HCT116 (cell line): ENCODE measurements around the gene FBN1. TPM values are rescaled to one million over a fixed set of nuclear protein-coding genes. Genes with fewer than 3 reads are reported as not detected.

Experiments
- ATAC-seq: fragments of 200-7000 bp; cut with Tn5 transposase; 2 replicates; pipeline ENCODE4 v1.9.1; 2020; ENCODE audit warnings: mild to moderate bottlenecking, moderate library complexity
- BruUV-seq: library from RNA; stranded (reverse); fragments of 400-500 nt; replicated peaks from 2 replicates; lab custom pipeline; 2021; lab: Mats Ljungman, UMichigan
- CTCF ChIA-PET: fragments of 300-600 bp; sonication (Branson Sonifier 250); formaldehyde crosslinking; loops from one replicate; lab custom pipeline; 2021; ENCODE audit warnings: antibody characterized with exemption; lab: Charles Lee
- POLR2A ChIA-PET: fragments of 300-600, 350-600 bp; sonication (Branson Sonifier 250); formaldehyde crosslinking; loops from one replicate; lab custom pipeline; 2021; ENCODE audit warnings: antibody characterized with exemption; lab: Charles Lee
- RAD21 ChIA-PET, 2 experiments: fragments of 300-600 bp; sonication (Branson Sonifier 250); formaldehyde crosslinking; loops; one replicate each; lab custom pipeline; 2023; ENCODE audit warnings: low total read pairs in 2 of 2; ENCODE audit not compliant: uncharacterized antibody in 2 of 2, unreplicated experiment in 2 of 2, low non-redundant PET in 1 of 2; lab: Charles Lee
- DNase-seq: peaks from one replicate; pipeline ENCODE4 v3.0.0-alpha.2; 2010; ENCODE audit warnings: low read depth, low spot score
- H2AFZ ChIP-seq: fragments of 200-600 bp; shearing (Covaris generic), sonication (generic); 2 replicates; pipeline ENCODE4 v1.6.1; 2017; ENCODE audit warnings: low read depth, mixed run types, mixed read lengths, antibody characterized with exemption, low read length; ENCODE audit not compliant: poor library complexity, severe bottlenecking
- H3K27ac ChIP-seq: 2 replicates; pipeline ENCODE4 v1.5.1; 2012; ENCODE audit warnings: low read depth, low read length
- H3K27me3 ChIP-seq: fragments of 200-600 bp; sonication (generic); 2 replicates; pipeline ENCODE4 v1.6.1; 2016; ENCODE audit warnings: mixed run types, low read length, mixed read lengths; ENCODE audit not compliant: insufficient read depth
- H3K36me3 ChIP-seq, 2 experiments: fragments of 200-500 bp in 1 of 2; fragments of 200-600 bp in 1 of 2; sonication (Bioruptor generic) in 1 of 2; sonication (generic) in 1 of 2; 2 replicates each; pipeline versions ENCODE4 v1.5.1 to v1.6.1; 2014 to 2016; ENCODE audit warnings: low read length in 2 of 2, inconsistent platforms in 1 of 2, mixed read lengths in 1 of 2, mixed run types in 1 of 2; ENCODE audit not compliant: insufficient read depth in 2 of 2, control insufficient read depth in 1 of 2
- H3K4me1 ChIP-seq, 2 experiments: fragments of 200-600 bp in 1 of 2; sonication (generic) in 1 of 2; 2 replicates each; pipeline versions ENCODE4 v1.5.1 to v1.6.1; 2012 to 2017; ENCODE audit warnings: low read length in 2 of 2, inconsistent platforms in 1 of 2, mild to moderate bottlenecking in 1 of 2, mixed read lengths in 1 of 2, mixed run types in 1 of 2, moderate library complexity in 1 of 2; ENCODE audit not compliant: insufficient read depth in 2 of 2, control insufficient read depth in 1 of 2
- H3K4me2 ChIP-seq: fragments of 200-600 bp; sonication (generic); 2 replicates; pipeline ENCODE4 v1.6.1; 2017; ENCODE audit warnings: mixed run types, low read length, mixed read lengths
- H3K4me3 ChIP-seq, 2 experiments: fragments of 200-600 bp in 1 of 2; sonication (generic) in 1 of 2; replicated peaks in 1 of 2; 2 replicates each; pipeline ENCODE4 v1.5.1; 2011 to 2016; ENCODE audit warnings: low read length in 2 of 2, control low read depth in 1 of 2, low read depth in 1 of 2, mild to moderate bottlenecking in 1 of 2, mixed read lengths in 1 of 2, mixed run types in 1 of 2
- H3K79me2 ChIP-seq: fragments of 200-600 bp; sonication (generic); 2 replicates; pipeline ENCODE4 v1.6.1; 2017; ENCODE audit warnings: mild to moderate bottlenecking, mixed run types, low read length, moderate library complexity, mixed read lengths; ENCODE audit not compliant: insufficient read depth
- H3K9ac ChIP-seq: fragments of 200-600 bp; sonication (generic); 2 replicates; pipeline ENCODE4 v1.6.1; 2016; ENCODE audit warnings: low read length, mixed read lengths
- H3K9me2 ChIP-seq: fragments of 200-600 bp; sonication (generic), shearing (Covaris generic); 2 replicates; pipeline ENCODE4 v1.6.1; 2017; ENCODE audit warnings: mixed run types, mild to moderate bottlenecking, moderate library complexity; ENCODE audit not compliant: insufficient read depth
- H3K9me3 ChIP-seq, 2 experiments: fragments of 200-500 bp in 1 of 2; fragments of 200-600 bp in 1 of 2; sonication (Bioruptor generic) in 1 of 2; sonication (generic) in 1 of 2; 2 replicates each; pipeline ENCODE4 v1.6.1; 2014 to 2017; ENCODE audit warnings: low read length in 2 of 2, mixed read lengths in 2 of 2, inconsistent platforms in 1 of 2, low read depth in 1 of 2, mild to moderate bottlenecking in 1 of 2, mixed run types in 1 of 2, moderate library complexity in 1 of 2; ENCODE audit not compliant: control insufficient read depth in 1 of 2, insufficient read depth in 1 of 2
- H4K20me1 ChIP-seq: fragments of 200-600 bp; sonication (generic), shearing (Covaris generic); 2 replicates; pipeline ENCODE4 v1.6.1; 2017; ENCODE audit warnings: mixed run types, mild to moderate bottlenecking, moderate library complexity; ENCODE audit not compliant: insufficient read depth
- CBX3 ChIP-seq: IDR thresholded peaks from 2 replicates; pipeline ENCODE4 v1.6.1; 2012; ENCODE audit warnings: low read depth
- CEBPB ChIP-seq: IDR thresholded peaks from 2 replicates; pipeline ENCODE4 v1.6.1; 2012; ENCODE audit warnings: low read depth
- EGR1 ChIP-seq: IDR thresholded peaks from 2 replicates; pipeline ENCODE4 v1.6.1; 2012; ENCODE audit warnings: low read depth
- EZH2 ChIP-seq: fragments of 200-600 bp; sonication (generic); IDR thresholded peaks from 2 replicates; pipeline ENCODE4 v1.6.1; 2017; ENCODE audit warnings: antibody characterized with exemption, mixed run types
- JUND ChIP-seq: IDR thresholded peaks from 2 replicates; pipeline ENCODE4 v1.6.1; 2012
- POLR2A ChIP-seq: IDR thresholded peaks from 2 replicates; pipeline ENCODE4 v1.7.0; 2011; ENCODE audit warnings: borderline replicate concordance; ENCODE audit not compliant: insufficient read depth, insufficient read length; ENCODE audit errors: extremely low read depth
- POLR2AphosphoS5 ChIP-seq: IDR thresholded peaks from 2 replicates; pipeline ENCODE4 v1.6.1; 2011; ENCODE audit warnings: mild to moderate bottlenecking, low read depth, low read length, moderate library complexity
- REST ChIP-seq: IDR thresholded peaks from 2 replicates; pipeline ENCODE4 v1.6.1; 2012; ENCODE audit warnings: low read depth
- SIN3A ChIP-seq: IDR thresholded peaks from 2 replicates; pipeline ENCODE4 v1.6.1; 2012; ENCODE audit warnings: low read depth
- YY1 ChIP-seq: IDR thresholded peaks from 2 replicates; pipeline ENCODE4 v1.6.1; 2011; ENCODE audit warnings: low read length, low read depth, moderate library complexity, mild to moderate bottlenecking; ENCODE audit not compliant: insufficient replicate concordance; ENCODE audit errors: extremely low read depth
- ZFX ChIP-seq: fragments of 450-650 bp; IDR thresholded peaks from 2 replicates; pipeline ENCODE4 v1.6.1; 2017
- ZNF274 ChIP-seq: fragments of 200-500 bp; sonication (Bioruptor generic); IDR thresholded peaks from 2 replicates; pipeline ENCODE4 v1.6.1; 2014; ENCODE audit warnings: mild to moderate bottlenecking, low read depth, low read length, inconsistent platforms
- intact Hi-C: fragments of 100-400 bp; cut with micrococcal nuclease; formaldehyde crosslinking; loops from 2 replicates; pipeline ENCODE4 v1.10.0; 2022
- total RNA-seq: library from RNA; stranded (reverse); gene quantifications from one replicate; pipeline ENCODE4 v1.2.1, GENCODE V29; 2021; ENCODE audit not compliant: unreplicated experiment
- TF ChIP-seq, protein P1 (sequence below), 3 experiments: fragments of 200-600 bp in 1 of 3; sonication (generic) in 1 of 3; IDR thresholded peaks in 2 of 3; conservative IDR thresholded peaks in 1 of 3; 2 replicates each; pipeline ENCODE4 v1.5.1; 2012 to 2017; ENCODE audit warnings: low read depth in 2 of 3, low read length in 2 of 3, antibody characterized with exemption in 1 of 3, borderline replicate concordance in 1 of 3, control low read depth in 1 of 3, mild to moderate bottlenecking in 1 of 3, mixed read lengths in 1 of 3, mixed run types in 1 of 3, moderate library complexity in 1 of 3; ENCODE audit not compliant: insufficient read depth in 1 of 3

The FBN1 gene
- total RNA-seq, 1 experiment from 2014 or later, result 1.7 TPM

DNA sequence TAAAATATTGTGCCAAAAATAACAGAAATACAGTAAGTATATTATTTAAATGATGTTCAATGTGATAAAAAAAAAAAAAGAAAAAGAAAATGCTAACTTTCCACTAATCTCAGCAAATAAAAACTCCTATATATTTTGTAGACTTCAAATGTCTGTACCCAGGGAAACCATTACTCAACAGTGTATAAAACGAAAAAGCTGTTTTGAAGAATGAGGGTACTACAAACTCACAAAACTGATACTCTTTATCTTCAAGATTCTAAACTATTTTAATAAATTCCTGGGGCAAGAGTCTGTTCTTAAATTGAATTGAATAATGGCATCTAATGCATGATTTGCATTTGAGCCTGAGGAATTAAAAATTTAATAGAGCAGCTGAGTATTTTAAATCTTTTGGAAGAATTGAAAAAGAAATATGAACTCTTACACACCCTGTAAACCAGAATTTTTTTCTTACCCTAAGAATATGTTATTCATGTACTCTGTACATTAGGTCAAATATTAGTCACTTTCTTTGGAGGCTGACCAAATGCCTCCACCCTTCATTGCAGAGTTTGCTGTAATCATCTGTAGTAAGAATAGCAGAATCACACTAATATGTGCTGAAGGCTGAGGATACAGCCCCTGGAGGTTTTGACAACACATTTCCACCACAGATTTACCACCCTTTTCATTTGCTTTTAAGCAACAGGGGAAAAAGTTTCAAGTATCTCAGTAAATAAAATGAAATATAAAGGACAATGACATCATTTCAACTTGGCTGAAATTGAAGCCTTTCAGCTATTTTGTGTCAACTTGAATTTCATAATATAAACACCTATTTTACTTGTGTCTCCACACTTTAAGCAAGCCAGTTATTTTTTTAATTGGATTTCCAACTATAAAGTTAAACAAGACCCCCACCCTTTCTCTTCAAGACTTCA, 79.7 kb downstream of the FBN1 start:
- Histone ChIP-seq H3K4me2 (peak overlapping the region; percentile 3; the same call in 1 of the 2 replicates), H3K27ac (no peak overlapping the region), H3K79me2 (no peaks in the 10 kb centered on the region), H3K9ac (no peak overlapping the region), H3K4me3 (no peak overlapping the region), H3K9me3 (no peaks in the 10 kb centered on the region), H3K27me3 (no peaks in the 10 kb centered on the region), H4K20me1 (no peaks in the 10 kb centered on the region), H3K9me2 (no peaks in the 10 kb centered on the region), H2AFZ (no peak overlapping the region), H3K4me1 (peaks cover 0 to 4% of the 10 kb centered on the region in 2 experiments; a peak in 1 of 4 replicates), H3K36me3 (no peaks in the 10 kb centered on the region)
- ATAC-seq (no peak), DNase-seq (no peak)
- no TSS peak for BruUV-seq
- intact Hi-C loops, result no loop called here
- TF ChIP-seq ZFX (no peak), CBX3 (no peak), REST (no peak), EZH2 (no peak), POLR2AphosphoS5 (no peak), ZNF274 (no peak), SIN3A (no peak), EGR1 (no peak), POLR2A (no peak), YY1 (no peak), CEBPB (no peak), JUND (no peak)
- TF ChIP-seq, protein P1, sequence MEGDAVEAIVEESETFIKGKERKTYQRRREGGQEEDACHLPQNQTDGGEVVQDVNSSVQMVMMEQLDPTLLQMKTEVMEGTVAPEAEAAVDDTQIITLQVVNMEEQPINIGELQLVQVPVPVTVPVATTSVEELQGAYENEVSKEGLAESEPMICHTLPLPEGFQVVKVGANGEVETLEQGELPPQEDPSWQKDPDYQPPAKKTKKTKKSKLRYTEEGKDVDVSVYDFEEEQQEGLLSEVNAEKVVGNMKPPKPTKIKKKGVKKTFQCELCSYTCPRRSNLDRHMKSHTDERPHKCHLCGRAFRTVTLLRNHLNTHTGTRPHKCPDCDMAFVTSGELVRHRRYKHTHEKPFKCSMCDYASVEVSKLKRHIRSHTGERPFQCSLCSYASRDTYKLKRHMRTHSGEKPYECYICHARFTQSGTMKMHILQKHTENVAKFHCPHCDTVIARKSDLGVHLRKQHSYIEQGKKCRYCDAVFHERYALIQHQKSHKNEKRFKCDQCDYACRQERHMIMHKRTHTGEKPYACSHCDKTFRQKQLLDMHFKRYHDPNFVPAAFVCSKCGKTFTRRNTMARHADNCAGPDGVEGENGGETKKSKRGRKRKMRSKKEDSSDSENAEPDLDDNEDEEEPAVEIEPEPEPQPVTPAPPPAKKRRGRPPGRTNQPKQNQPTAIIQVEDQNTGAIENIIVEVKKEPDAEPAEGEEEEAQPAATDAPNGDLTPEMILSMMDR (IDR thresholded peaks at IDR 0.05 in 2 of 3, conservative IDR thresholded peaks at IDR 0.05 in 1 of 3; ENCODE audit: borderline replicate concordance in 1 of 3, insufficient read depth in 1 of 3, low read depth in 2 of 3, low read length in 2 of 3), result no peak
- POLR2A ChIA-PET, result no interaction called here
- CTCF ChIA-PET, result no interaction called here
- RAD21 ChIA-PET, result no interaction called here
